GM12874 (cell line): ENCODE measurements around the gene TMEM151A.

Experiments
- CTCF ChIP-seq: IDR thresholded peaks from 2 replicates; pipeline ENCODE4 v1.5.1; 2011; ENCODE audit warnings: low read depth, mild to moderate bottlenecking, control low read depth, low read length, moderate library complexity; ENCODE audit not compliant: insufficient read depth

The TMEM151A gene

GRCh38 chr11:66278363-66279091 lies 13.2 kb upstream of the TMEM151A start:
- TF ChIP-seq CTCF: no peak

- TF ChIP-seq CTCF: no peak
Observed at GRCh38 chr11:66279092-66279734, 12.5 kb upstream of the TMEM151A start.

- TF ChIP-seq CTCF: no peak
Observed at GRCh38 chr11:66280428-66280827, 11.3 kb upstream of the TMEM151A start.

GRCh38 chr11:66281001-66281400 lies 10.7 kb upstream of the TMEM151A start:
- TF ChIP-seq CTCF: no peak

- TF ChIP-seq CTCF: no peak
Observed at GRCh38 chr11:66281776-66282467, 9.8 kb upstream of the TMEM151A start.

- peak; percentile 99 for TF ChIP-seq CTCF
Observed at GRCh38 chr11:66282468-66283455, 8.9 kb upstream of the TMEM151A start.
